GM06990 (cell line): Measurements from ENCODE around the gene OTOS.

Experiments used
- DNase-seq: peaks from one replicate; pipeline ENCODE4 v3.0.0-alpha.2; 2011; ENCODE audit not compliant: insufficient read length; ENCODE audit errors: extremely low read depth
- H3K27me3 ChIP-seq: replicated peaks from 2 replicates; pipeline ENCODE4 v1.6.0; 2011; ENCODE audit warnings: low read length; ENCODE audit not compliant: control insufficient read depth, insufficient read depth
- H3K36me3 ChIP-seq: 2 replicates; pipeline ENCODE4 v1.5.1; 2011; ENCODE audit warnings: low read length; ENCODE audit not compliant: control insufficient read depth, insufficient read depth
- H3K4me3 ChIP-seq: replicated peaks from 2 replicates; pipeline ENCODE4 v1.5.1; 2011; ENCODE audit warnings: low read depth, mild to moderate bottlenecking, control low read depth, low read length
- CTCF ChIP-seq: IDR thresholded peaks from 2 replicates; pipeline ENCODE4 v1.5.1; 2011; ENCODE audit warnings: low read length, control low read depth, mild to moderate bottlenecking, inconsistent platforms; ENCODE audit not compliant: insufficient read depth, poor library complexity, severe bottlenecking

Gene OTOS

GRCh38 chr2:240137596-240138253 lies 2.7 kb downstream of the OTOS start:
- no peak for DNase-seq
- Histone ChIP-seq H3K27me3 (no peaks in the 10 kb centered on the region; the same call in 1 of the 2 replicates), H3K36me3 (peaks cover 2% of the 10 kb centered on the region), H3K4me3 (no peak overlapping the region)
- no peak for TF ChIP-seq CTCF

GRCh38 chr2:240136671-240137292 lies 3.7 kb downstream of the OTOS start:
- Histone ChIP-seq H3K27me3 (no peaks in the 10 kb centered on the region; the same call in 1 of the 2 replicates), H3K4me3 (peak overlapping the region; percentile 92), H3K36me3 (peaks cover 10% of the 10 kb centered on the region)
- TF ChIP-seq CTCF: no peak
- DNase-seq: no peak

- Histone ChIP-seq H3K27me3 (no peaks in the 10 kb centered on the region; the same call in 1 of the 2 replicates), H3K4me3 (peak within 1 kb of the TSS; percentile 92), H3K36me3 (peaks cover 14% of the 10 kb centered on the region)
- TF ChIP-seq CTCF: no peak
- DNase-seq: peak; percentile 89
Measured at GRCh38 chr2:240136013-240136670, 4.3 kb downstream of the OTOS start, which contains the start of gene COPS9. TSS of gene COPS9 (minus strand) at chr2:240136305. CDS start at chr2:240136284, 21 bp downstream.

- DNase-seq: no peak
- Histone ChIP-seq H3K4me3 (peak overlapping the region; percentile 92), H3K27me3 (no peaks in the 10 kb centered on the region; the same call in 1 of the 2 replicates), H3K36me3 (peaks cover 15% of the 10 kb centered on the region)
- no peak for TF ChIP-seq CTCF
Measured at GRCh38 chr2:240135706-240136012, 4.8 kb downstream of the OTOS start.

- DNase-seq: no peak
- Histone ChIP-seq H3K27me3 (no peaks in the 10 kb centered on the region; the same call in 1 of the 2 replicates), H3K4me3 (peak overlapping the region; percentile 92), H3K36me3 (peaks cover 20% of the 10 kb centered on the region)
- TF ChIP-seq CTCF: no peak
Measured at GRCh38 chr2:240134956-240135520, 5.4 kb downstream of the OTOS start.
